ENCODE data around the gene CASQ2. TPM values are rescaled to one million over a fixed set of nuclear protein-coding genes. Genes with fewer than 3 reads are reported as not detected.

Gene CASQ2
- polyA plus RNA-seq, 1 donor from 2014 or later = not detected

DNA sequence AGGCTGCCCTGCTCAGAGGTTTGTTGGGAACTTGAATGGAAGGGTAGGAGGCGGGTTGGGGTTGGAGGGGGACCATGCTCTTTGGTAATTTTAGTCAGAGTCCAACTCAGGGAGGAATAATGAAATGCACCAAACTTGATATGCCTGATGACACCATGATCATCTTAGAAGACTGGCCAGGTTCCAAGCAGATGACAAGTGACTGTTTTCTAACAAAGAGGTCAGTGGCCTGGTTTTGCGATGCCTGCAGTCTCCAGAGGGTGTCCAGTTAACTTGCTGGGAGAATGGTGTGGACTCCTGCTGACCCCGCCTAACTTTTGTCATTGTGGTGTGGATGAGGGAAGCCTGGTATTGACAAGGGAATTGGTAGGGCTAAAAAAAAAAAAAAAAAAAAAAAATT lies 114.4 kb downstream of the CASQ2 start:
- TF ChIP-seq SMC3 (conservative IDR thresholded peaks at IDR 0.05; ENCODE audit: poor library complexity) = no peak
- TF ChIP-seq, protein P1, sequence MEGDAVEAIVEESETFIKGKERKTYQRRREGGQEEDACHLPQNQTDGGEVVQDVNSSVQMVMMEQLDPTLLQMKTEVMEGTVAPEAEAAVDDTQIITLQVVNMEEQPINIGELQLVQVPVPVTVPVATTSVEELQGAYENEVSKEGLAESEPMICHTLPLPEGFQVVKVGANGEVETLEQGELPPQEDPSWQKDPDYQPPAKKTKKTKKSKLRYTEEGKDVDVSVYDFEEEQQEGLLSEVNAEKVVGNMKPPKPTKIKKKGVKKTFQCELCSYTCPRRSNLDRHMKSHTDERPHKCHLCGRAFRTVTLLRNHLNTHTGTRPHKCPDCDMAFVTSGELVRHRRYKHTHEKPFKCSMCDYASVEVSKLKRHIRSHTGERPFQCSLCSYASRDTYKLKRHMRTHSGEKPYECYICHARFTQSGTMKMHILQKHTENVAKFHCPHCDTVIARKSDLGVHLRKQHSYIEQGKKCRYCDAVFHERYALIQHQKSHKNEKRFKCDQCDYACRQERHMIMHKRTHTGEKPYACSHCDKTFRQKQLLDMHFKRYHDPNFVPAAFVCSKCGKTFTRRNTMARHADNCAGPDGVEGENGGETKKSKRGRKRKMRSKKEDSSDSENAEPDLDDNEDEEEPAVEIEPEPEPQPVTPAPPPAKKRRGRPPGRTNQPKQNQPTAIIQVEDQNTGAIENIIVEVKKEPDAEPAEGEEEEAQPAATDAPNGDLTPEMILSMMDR (IDR thresholded peaks at IDR 0.05; ENCODE audit: poor library complexity, severe bottlenecking) = no peak
- no peak for TF ChIP-seq POLR2AphosphoS5 (IDR thresholded peaks at IDR 0.05)
- no peak for TF ChIP-seq EP300 (conservative IDR thresholded peaks at IDR 0.05; ENCODE audit: poor library complexity, severe bottlenecking)
- no peaks in the 10 kb centered on the region for H3K27me3 ChIP-seq (ENCODE audit: insufficient read depth, low read depth, low read length)
- H3K27ac ChIP-seq (ENCODE audit: low read length) = no peak overlapping the region
- H3K9me2 ChIP-seq (ENCODE audit: insufficient read depth, low read length) = no peaks in the 10 kb centered on the region
- H3F3A ChIP-seq (ENCODE audit: insufficient read depth, low read length, poor library complexity, severe bottlenecking) = no peaks in the 10 kb centered on the region
- H3K4me2 ChIP-seq (ENCODE audit: low read length) = no peak overlapping the region
- H3K79me2 ChIP-seq (replicated peaks; ENCODE audit: insufficient read depth, low read length) = no peaks in the 10 kb centered on the region
- H3K4me3 ChIP-seq (ENCODE audit: low read length) = no peak overlapping the region
- H2AFZ ChIP-seq (ENCODE audit: low read depth, low read length) = no peak overlapping the region
- no peaks in the 10 kb centered on the region for H3K9me3 ChIP-seq (ENCODE audit: low read length)
- no peak overlapping the region for H3K9ac ChIP-seq (ENCODE audit: low read length)
- H4K20me1 ChIP-seq (ENCODE audit: insufficient read depth) = no peaks in the 10 kb centered on the region
- H3K36me3 ChIP-seq (ENCODE audit: insufficient read depth, low read length) = no peaks in the 10 kb centered on the region

GRCh38 chr1:115652236-115652788 lies 116.2 kb downstream of the CASQ2 start:
- Histone ChIP-seq H3F3A (ENCODE audit: insufficient read depth, low read length, poor library complexity, severe bottlenecking) (no peaks in the 10 kb centered on the region), H4K20me1 (ENCODE audit: insufficient read depth) (no peaks in the 10 kb centered on the region), H3K9me3 (ENCODE audit: low read length) (no peaks in the 10 kb centered on the region), H2AFZ (ENCODE audit: low read depth, low read length) (no peak overlapping the region), H3K4me3 (ENCODE audit: low read length) (no peak overlapping the region), H3K4me2 (ENCODE audit: low read length) (no peak overlapping the region), H3K79me2 (replicated peaks; ENCODE audit: insufficient read depth, low read length) (no peaks in the 10 kb centered on the region), H3K27me3 (ENCODE audit: insufficient read depth, low read depth, low read length) (no peaks in the 10 kb centered on the region), H3K9me2 (ENCODE audit: insufficient read depth, low read length) (no peaks in the 10 kb centered on the region), H3K27ac (ENCODE audit: low read length) (no peak overlapping the region), H3K9ac (ENCODE audit: low read length) (no peak overlapping the region), H3K36me3 (ENCODE audit: insufficient read depth, low read length) (no peaks in the 10 kb centered on the region)
- TF ChIP-seq, protein P2, sequence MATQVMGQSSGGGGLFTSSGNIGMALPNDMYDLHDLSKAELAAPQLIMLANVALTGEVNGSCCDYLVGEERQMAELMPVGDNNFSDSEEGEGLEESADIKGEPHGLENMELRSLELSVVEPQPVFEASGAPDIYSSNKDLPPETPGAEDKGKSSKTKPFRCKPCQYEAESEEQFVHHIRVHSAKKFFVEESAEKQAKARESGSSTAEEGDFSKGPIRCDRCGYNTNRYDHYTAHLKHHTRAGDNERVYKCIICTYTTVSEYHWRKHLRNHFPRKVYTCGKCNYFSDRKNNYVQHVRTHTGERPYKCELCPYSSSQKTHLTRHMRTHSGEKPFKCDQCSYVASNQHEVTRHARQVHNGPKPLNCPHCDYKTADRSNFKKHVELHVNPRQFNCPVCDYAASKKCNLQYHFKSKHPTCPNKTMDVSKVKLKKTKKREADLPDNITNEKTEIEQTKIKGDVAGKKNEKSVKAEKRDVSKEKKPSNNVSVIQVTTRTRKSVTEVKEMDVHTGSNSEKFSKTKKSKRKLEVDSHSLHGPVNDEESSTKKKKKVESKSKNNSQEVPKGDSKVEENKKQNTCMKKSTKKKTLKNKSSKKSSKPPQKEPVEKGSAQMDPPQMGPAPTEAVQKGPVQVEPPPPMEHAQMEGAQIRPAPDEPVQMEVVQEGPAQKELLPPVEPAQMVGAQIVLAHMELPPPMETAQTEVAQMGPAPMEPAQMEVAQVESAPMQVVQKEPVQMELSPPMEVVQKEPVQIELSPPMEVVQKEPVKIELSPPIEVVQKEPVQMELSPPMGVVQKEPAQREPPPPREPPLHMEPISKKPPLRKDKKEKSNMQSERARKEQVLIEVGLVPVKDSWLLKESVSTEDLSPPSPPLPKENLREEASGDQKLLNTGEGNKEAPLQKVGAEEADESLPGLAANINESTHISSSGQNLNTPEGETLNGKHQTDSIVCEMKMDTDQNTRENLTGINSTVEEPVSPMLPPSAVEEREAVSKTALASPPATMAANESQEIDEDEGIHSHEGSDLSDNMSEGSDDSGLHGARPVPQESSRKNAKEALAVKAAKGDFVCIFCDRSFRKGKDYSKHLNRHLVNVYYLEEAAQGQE (IDR thresholded peaks at IDR 0.05; ENCODE audit: borderline replicate concordance) = no peak
- TF ChIP-seq EP300 (conservative IDR thresholded peaks at IDR 0.05; ENCODE audit: poor library complexity, severe bottlenecking) (no peak), SMC3 (conservative IDR thresholded peaks at IDR 0.05; ENCODE audit: poor library complexity) (no peak), MXI1 (conservative IDR thresholded peaks at IDR 0.05; ENCODE audit: poor library complexity, severe bottlenecking) (no peak), RAD21 (conservative IDR thresholded peaks at IDR 0.05) (no peak), EZH2 (IDR thresholded peaks at IDR 0.05; ENCODE audit: borderline replicate concordance, insufficient read depth, low read length, poor library complexity, severe bottlenecking) (no peak), TAF1 (IDR thresholded peaks at IDR 0.05; ENCODE audit: low read depth) (no peak), POLR2AphosphoS5 (IDR thresholded peaks at IDR 0.05) (no peak)
- TF ChIP-seq, protein P1 (IDR thresholded peaks at IDR 0.05; ENCODE audit: poor library complexity, severe bottlenecking) = no peak

Measured in neural cell (in vitro differentiated cells).